Smooth muscle cell (in vitro differentiated cells): ENCODE data around the gene SMIM5. TPM values are rescaled to one million over a fixed set of nuclear protein-coding genes. Genes with fewer than 3 reads are reported as not detected.

Experiments used
- DNase-seq: peaks from one replicate; lab custom pipeline; 2025; ENCODE audit not compliant: unreplicated experiment; lab: John Stamatoyannopoulos, UW
- H2AFZ ChIP-seq: fragments of 200-600 bp; sonication (generic); 2 replicates; pipeline ENCODE4 v1.6.0; 2016; ENCODE audit warnings: antibody characterized with exemption, low read depth, mild to moderate bottlenecking
- H3F3A ChIP-seq: fragments of 200-600 bp; sonication (generic); 2 replicates; pipeline ENCODE4 v1.6.0; 2017; ENCODE audit warnings: antibody characterized with exemption, low read depth
- H3K27ac ChIP-seq: fragments of 200-600 bp; sonication (generic); 2 replicates; pipeline ENCODE4 v1.5.1; 2016; ENCODE audit warnings: low read depth, mild to moderate bottlenecking
- H3K27me3 ChIP-seq: fragments of 200-600 bp; sonication (generic); 2 replicates; pipeline ENCODE4 v1.6.1; 2016; ENCODE audit warnings: low read depth, mild to moderate bottlenecking
- H3K36me3 ChIP-seq: fragments of 200-600 bp; sonication (generic); 2 replicates; pipeline ENCODE4 v1.5.1; 2016; ENCODE audit warnings: low read depth
- H3K4me1 ChIP-seq: fragments of 200-600 bp; sonication (generic); 2 replicates; pipeline ENCODE4 v1.5.1; 2016; ENCODE audit warnings: low read depth
- H3K4me2 ChIP-seq: fragments of 200-600 bp; sonication (generic); 2 replicates; pipeline ENCODE4 v1.6.0; 2016; ENCODE audit warnings: mild to moderate bottlenecking
- H3K4me3 ChIP-seq: fragments of 200-600 bp; sonication (generic); 2 replicates; pipeline ENCODE4 v1.5.1; 2016; ENCODE audit warnings: mild to moderate bottlenecking
- H3K79me2 ChIP-seq: fragments of 200-600 bp; sonication (generic); 2 replicates; pipeline ENCODE4 v1.6.0; 2016; ENCODE audit warnings: low read depth, mild to moderate bottlenecking
- H3K9ac ChIP-seq: fragments of 200-600 bp; sonication (generic); 2 replicates; pipeline ENCODE4 v1.6.0; 2016; ENCODE audit warnings: low read depth
- H3K9me3 ChIP-seq: fragments of 200-600 bp; sonication (generic); replicated peaks from 2 replicates; pipeline ENCODE4 v1.5.1; 2016; ENCODE audit warnings: low read depth
- H4K20me1 ChIP-seq: fragments of 200-600 bp; sonication (generic); 2 replicates; pipeline ENCODE4 v1.6.0; 2016; ENCODE audit warnings: low read depth
- CTCF ChIP-seq: fragments of 200-600 bp; sonication (generic); IDR thresholded peaks from 2 replicates; pipeline ENCODE4 v1.5.1; 2017; ENCODE audit warnings: borderline replicate concordance, mild to moderate bottlenecking, antibody characterized with exemption; ENCODE audit not compliant: insufficient read depth, poor library complexity, severe bottlenecking
- WGBS: methylation state at CpG from one replicate; pipeline ENCODE4 v1.1.7; 2016; ENCODE audit warnings: low lambda C conversion rate; 5-methylcytosine and 5-hydroxymethylcytosine counted together
- polyA plus RNA-seq: library from polyadenylated mRNA; unstranded; fragments of >200 nt; fragmentation: Nextera tagmentation; extraction: Ambion mirVana; gene quantifications from 2 replicates; pipeline ENCODE4 v1.2.1, GENCODE V29; 2016
- total RNA-seq: library from RNA; depleted of rRNA; stranded (reverse); fragments of >200 nt; gene quantifications from 2 replicates; pipeline ENCODE4 v1.2.3, GENCODE V29; 2014

Gene SMIM5
- total and polyA plus RNA-seq, 2 experiments from 2014 or later = 0.13 to 0.80 TPM

DNA sequence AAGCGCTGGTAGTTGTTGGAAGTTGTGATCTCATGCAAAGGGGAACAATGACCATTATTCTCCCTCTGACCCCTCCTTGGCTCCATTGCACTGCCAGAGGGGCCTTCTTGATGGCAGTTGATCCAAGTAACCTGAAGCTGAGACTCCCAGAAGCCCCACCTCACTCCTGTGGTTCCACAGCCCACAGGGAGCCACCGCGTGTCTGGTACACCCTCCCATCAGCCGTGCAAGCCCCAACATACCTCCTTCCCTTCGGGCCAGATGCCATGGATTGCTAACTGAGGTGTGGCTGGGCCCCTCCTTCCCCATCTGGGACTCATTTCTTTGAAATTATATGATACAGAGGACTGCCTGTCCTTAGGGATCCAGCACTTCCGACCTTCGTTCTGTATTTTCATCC lies 51.7 kb downstream of the SMIM5 start:
- no peak overlapping the region for H3K4me3 ChIP-seq
- H3K36me3 ChIP-seq = no peaks in the 10 kb centered on the region
- H4K20me1 ChIP-seq = peaks cover 87% of the 10 kb centered on the region
- H3K9me3 ChIP-seq = no peaks in the 10 kb centered on the region
- peaks cover 17% of the 10 kb centered on the region for H3F3A ChIP-seq
- no peak overlapping the region for H3K4me2 ChIP-seq
- H3K4me1 ChIP-seq = peaks cover 15% of the 10 kb centered on the region
- DNase-seq = no peak
- peak overlapping the region; percentile 65 for H3K9ac ChIP-seq
- H3K27me3 ChIP-seq = no peaks in the 10 kb centered on the region
- peak overlapping the region; percentile 83 for H3K27ac ChIP-seq
- TF ChIP-seq CTCF = no peak
- H2AFZ ChIP-seq = no peak overlapping the region
- H3K79me2 ChIP-seq = peaks cover 45% of the 10 kb centered on the region
- 71% methylated on average over 7 of the region's 7 CpGs for WGBS

DNA sequence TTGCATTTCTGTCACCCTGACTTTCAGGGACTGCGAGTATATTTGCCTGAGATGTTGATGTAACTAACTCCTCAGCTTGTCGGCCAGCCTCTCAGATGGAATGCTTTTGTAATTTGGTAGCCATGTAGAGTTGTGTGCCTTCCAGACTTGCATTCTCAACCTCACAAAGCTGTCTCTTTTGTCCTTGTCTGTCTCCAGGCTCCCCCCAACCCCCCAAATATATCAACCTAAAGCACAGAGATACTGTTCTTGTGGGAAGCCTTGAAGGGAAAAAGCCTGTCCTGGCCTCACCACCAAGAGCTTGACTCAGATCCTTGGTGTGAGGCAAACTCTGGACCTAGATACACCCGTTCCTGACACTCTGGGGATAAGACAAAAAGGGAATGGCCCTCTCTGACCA lies 52.3 kb downstream of the SMIM5 start:
- 83% methylated on average over 3 of the region's 3 CpGs for WGBS
- H3K27ac ChIP-seq = peak overlapping the region; percentile 83
- H3F3A ChIP-seq = peaks cover 18% of the 10 kb centered on the region

DNA sequence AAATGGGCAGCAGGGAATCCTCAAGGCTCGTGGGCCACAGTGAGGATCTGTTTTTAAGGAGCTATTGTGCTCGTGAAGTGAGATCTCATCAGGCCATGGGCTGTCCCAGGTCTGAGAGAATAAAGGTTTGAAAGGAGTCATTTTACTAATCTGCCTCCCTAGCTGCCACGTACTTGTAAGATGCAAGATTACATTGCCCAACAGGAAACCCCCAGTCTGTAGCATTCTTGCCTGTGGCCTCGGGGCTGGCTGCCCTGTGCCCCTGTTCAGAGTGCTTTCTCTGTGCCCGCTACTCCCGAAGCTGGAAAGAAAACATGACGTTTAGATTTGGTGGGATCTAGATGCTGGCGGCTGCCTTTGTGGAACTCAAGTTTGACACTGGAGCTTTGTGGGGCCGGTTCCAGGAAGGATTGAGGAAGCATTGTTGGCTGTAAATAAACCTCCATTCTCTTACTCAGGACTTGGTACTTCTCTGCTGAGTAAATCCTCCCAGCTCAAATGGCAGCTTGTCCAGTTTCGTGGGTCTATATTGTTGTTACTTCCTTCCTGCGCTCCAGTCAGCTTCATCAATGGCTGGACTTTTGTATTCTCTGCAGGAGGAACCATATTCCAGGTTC lies 55.1 kb downstream of the SMIM5 start:
- Histone ChIP-seq H3K4me3 (no peak overlapping the region), H3K9me3 (no peaks in the 10 kb centered on the region), H3K4me2 (no peak overlapping the region), H3K9ac (peak overlapping the region; percentile 54), H3K4me1 (peaks cover 27% of the 10 kb centered on the region), H4K20me1 (peaks cover 92% of the 10 kb centered on the region), H3K36me3 (no peaks in the 10 kb centered on the region), H3K27ac (peak overlapping the region; percentile 89), H3K27me3 (no peaks in the 10 kb centered on the region), H3F3A (peaks cover 11% of the 10 kb centered on the region), H2AFZ (no peak overlapping the region), H3K79me2 (peaks cover 60% of the 10 kb centered on the region)
- TF ChIP-seq CTCF = no peak
- 85% methylated on average over 11 of the region's 11 CpGs for WGBS
- no peak for DNase-seq

More for the DNA sequence above, 52.3 kb downstream of the SMIM5 start:
- Histone ChIP-seq H3K4me1 (peaks cover 15% of the 10 kb centered on the region), H3K79me2 (peaks cover 51% of the 10 kb centered on the region), H3K27me3 (no peaks in the 10 kb centered on the region), H3K4me2 (no peak overlapping the region), H2AFZ (no peak overlapping the region), H3K9ac (peak overlapping the region; percentile 65), H3K4me3 (no peak overlapping the region), H3K36me3 (no peaks in the 10 kb centered on the region), H4K20me1 (peaks cover 89% of the 10 kb centered on the region), H3K9me3 (no peaks in the 10 kb centered on the region)
- no peak for DNase-seq
- TF ChIP-seq CTCF = no peak

GRCh38 chr17:75689441-75689873 lies 56.2 kb downstream of the SMIM5 start:
- H3K9me3 ChIP-seq = no peaks in the 10 kb centered on the region
- TF ChIP-seq CTCF = no peak
- H3K27me3 ChIP-seq = no peaks in the 10 kb centered on the region
- no peaks in the 10 kb centered on the region for H3K36me3 ChIP-seq
- H3F3A ChIP-seq = peaks cover 13% of the 10 kb centered on the region
- H3K27ac ChIP-seq = peak overlapping the region; percentile 89
- H3K79me2 ChIP-seq = peaks cover 57% of the 10 kb centered on the region
- no peak overlapping the region for H3K4me2 ChIP-seq
- H3K4me1 ChIP-seq = peaks cover 38% of the 10 kb centered on the region
- 74% methylated on average over 6 of the region's 6 CpGs for WGBS
- H3K4me3 ChIP-seq = no peak overlapping the region
- H3K9ac ChIP-seq = peak overlapping the region; percentile 54
- peaks cover 83% of the 10 kb centered on the region for H4K20me1 ChIP-seq
- DNase-seq = no peak
- no peak overlapping the region for H2AFZ ChIP-seq
